ELR (cell line): Measurements from ENCODE around the gene BRD8.
"Not testable (repeated sequence)": the region's sequence is repeated elsewhere in the genome, so short reads cannot be mapped to it uniquely, and the experiment has no call there.

Source experiments
- DNase-seq: peaks from one replicate; pipeline ENCODE4 v3.0.0-alpha.2; 2015; ENCODE audit warnings: low read depth

The BRD8 gene

GRCh38 chr5:138178516-138179276, at the start of gene BRD8, which contains the start of gene KIF20A:
Gene BRD8 (minus strand): TSS chr5:138178630. CDS start chr5:138178614, 16 bp downstream.
Gene KIF20A (plus strand): TSS chr5:138179112. CDS start chr5:138179681, 569 bp downstream.
- peak; percentile 99 for DNase-seq

GRCh38 chr5:138226910-138227309, 48.5 kb upstream of the BRD8 start:
- DNase-seq, result no peak

- no peak for DNase-seq
Observed at GRCh38 chr5:138224712-138225111, 46.3 kb upstream of the BRD8 start.

- no peak for DNase-seq
Observed at GRCh38 chr5:138223532-138223931, 45.1 kb upstream of the BRD8 start.

- DNase-seq, result no peak
Observed at GRCh38 chr5:138216799-138217198, 38.4 kb upstream of the BRD8 start.

GRCh38 chr5:138213161-138214029, 35.0 kb upstream of the BRD8 start, which contains the start of gene CDC23:
Gene CDC23 (minus strand): TSS chr5:138213323. CDS start chr5:138213312, 11 bp downstream.
- peak; percentile 99 for DNase-seq

- DNase-seq, result peak; percentile 41
Observed at GRCh38 chr5:138212828-138213160, 34.4 kb upstream of the BRD8 start.

- no peak for DNase-seq
Observed at GRCh38 chr5:138210985-138211384, 32.6 kb upstream of the BRD8 start.

GRCh38 chr5:138193859-138194258, 15.4 kb upstream of the BRD8 start:
- not testable (repeated sequence) for DNase-seq

- DNase-seq, result no peak
Observed at GRCh38 chr5:138192826-138193225, 14.4 kb upstream of the BRD8 start.

- no peak for DNase-seq
Observed at GRCh38 chr5:138188626-138189025, 10.2 kb upstream of the BRD8 start.

- DNase-seq, result no peak
Observed at GRCh38 chr5:138186002-138186447, 7.6 kb upstream of the BRD8 start.

- DNase-seq, result no peak
Observed at GRCh38 chr5:138182808-138183207, 4.4 kb upstream of the BRD8 start.

- no peak for DNase-seq
Observed at GRCh38 chr5:138180841-138181240, 2.4 kb upstream of the BRD8 start.

- DNase-seq, result peak; percentile 83
Observed at GRCh38 chr5:138180183-138180782, 1.9 kb upstream of the BRD8 start.

- DNase-seq, result peak; percentile 46
Observed at GRCh38 chr5:138179277-138179857, 937 bp upstream of the BRD8 start.

GRCh38 chr5:138177941-138178515, 402 bp downstream of the BRD8 start:
- peak; percentile 63 for DNase-seq

GRCh38 chr5:138170299-138170698, 8.1 kb downstream of the BRD8 start:
- DNase-seq, result no peak

GRCh38 chr5:138169124-138169523, 9.3 kb downstream of the BRD8 start:
- DNase-seq, result no peak

GRCh38 chr5:138163721-138164120, 14.7 kb downstream of the BRD8 start:
- no peak for DNase-seq

- no peak for DNase-seq
Observed at GRCh38 chr5:138160706-138161105, 17.7 kb downstream of the BRD8 start.

- no peak for DNase-seq
Observed at GRCh38 chr5:138159666-138160065, 18.8 kb downstream of the BRD8 start.
